ENCODE data around the gene KAZN. TPM values are rescaled to one million over a fixed set of nuclear protein-coding genes. Genes with fewer than 3 reads are reported as not detected.

Gene KAZN
- polyA plus RNA-seq, 1 of the 3 experiments (the other 2 are of a cell fraction): 6.8 TPM

GRCh38 chr1:14994148-14994547 lies 395.7 kb downstream of the KAZN start (continued):
- TF ChIP-seq, protein P1, sequence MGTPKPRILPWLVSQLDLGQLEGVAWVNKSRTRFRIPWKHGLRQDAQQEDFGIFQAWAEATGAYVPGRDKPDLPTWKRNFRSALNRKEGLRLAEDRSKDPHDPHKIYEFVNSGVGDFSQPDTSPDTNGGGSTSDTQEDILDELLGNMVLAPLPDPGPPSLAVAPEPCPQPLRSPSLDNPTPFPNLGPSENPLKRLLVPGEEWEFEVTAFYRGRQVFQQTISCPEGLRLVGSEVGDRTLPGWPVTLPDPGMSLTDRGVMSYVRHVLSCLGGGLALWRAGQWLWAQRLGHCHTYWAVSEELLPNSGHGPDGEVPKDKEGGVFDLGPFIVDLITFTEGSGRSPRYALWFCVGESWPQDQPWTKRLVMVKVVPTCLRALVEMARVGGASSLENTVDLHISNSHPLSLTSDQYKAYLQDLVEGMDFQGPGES (IDR thresholded peaks at IDR 0.05; ENCODE audit: low read depth, low read length): no peak
- TF ChIP-seq NFIC (IDR thresholded peaks at IDR 0.05; ENCODE audit: borderline replicate concordance) (no peak), FOXM1 (IDR thresholded peaks at IDR 0.05; ENCODE audit: low read depth) (no peak), MAX (IDR thresholded peaks at IDR 0.05; ENCODE audit: low read depth) (no peak), CHD2 (IDR thresholded peaks at IDR 0.05; ENCODE audit: low read length, partially characterized antibody) (no peak), GABPA (IDR thresholded peaks at IDR 0.05; ENCODE audit: low read depth) (no peak), TAF1 (IDR thresholded peaks at IDR 0.05; ENCODE audit: borderline replicate concordance, low read depth, low read length) (no peak), RXRA (IDR thresholded peaks at IDR 0.05; ENCODE audit: borderline replicate concordance, low read depth) (no peak), NRF1 (IDR thresholded peaks at IDR 0.05; ENCODE audit: low read depth, low read length) (no peak)
- TF ChIP-seq, protein P2, sequence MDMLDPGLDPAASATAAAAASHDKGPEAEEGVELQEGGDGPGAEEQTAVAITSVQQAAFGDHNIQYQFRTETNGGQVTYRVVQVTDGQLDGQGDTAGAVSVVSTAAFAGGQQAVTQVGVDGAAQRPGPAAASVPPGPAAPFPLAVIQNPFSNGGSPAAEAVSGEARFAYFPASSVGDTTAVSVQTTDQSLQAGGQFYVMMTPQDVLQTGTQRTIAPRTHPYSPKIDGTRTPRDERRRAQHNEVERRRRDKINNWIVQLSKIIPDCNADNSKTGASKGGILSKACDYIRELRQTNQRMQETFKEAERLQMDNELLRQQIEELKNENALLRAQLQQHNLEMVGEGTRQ (IDR thresholded peaks at IDR 0.05; ENCODE audit: borderline replicate concordance, low read depth, low read length): no peak

DNA sequence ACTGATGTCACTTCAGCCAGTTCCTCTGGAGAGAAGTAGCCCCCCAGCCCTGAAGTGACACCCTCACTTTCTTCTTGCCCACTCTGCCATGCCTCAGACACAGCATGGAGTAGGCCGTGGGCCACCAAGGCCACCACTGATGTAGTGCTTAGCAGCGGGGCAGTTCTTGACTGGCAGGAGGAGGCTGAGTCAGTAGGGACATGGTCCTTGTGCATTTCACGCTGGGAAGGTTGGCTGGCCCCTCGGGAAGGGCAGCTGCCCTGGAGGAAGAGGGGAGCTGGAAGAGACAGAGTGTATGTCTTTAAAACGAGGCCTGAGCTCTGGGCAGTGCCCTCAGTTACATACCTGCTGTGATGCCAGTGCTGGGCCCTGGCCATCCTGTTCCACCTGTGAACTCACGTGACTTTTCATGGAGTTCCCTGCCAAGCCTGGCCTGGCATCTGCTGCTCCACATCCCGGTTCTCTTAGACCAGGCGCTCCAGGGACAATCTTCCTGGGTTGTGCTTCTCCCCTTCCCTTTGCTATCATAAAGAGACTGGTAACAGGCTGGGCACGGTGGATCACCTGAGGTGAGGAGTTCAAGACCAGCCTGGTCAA lies 396.5 kb downstream of the KAZN start:
- peaks cover 20% of the 10 kb centered on the region for H3F3A ChIP-seq (replicated peaks; ENCODE audit: insufficient read depth)
- DNase-seq: no peak
- no peak overlapping the region for H2AFZ ChIP-seq (ENCODE audit: low read depth)
- peak overlapping the region in 1 of 2 experiments; percentile 73; a peak in 1 of 4 replicates for H3K27ac ChIP-seq (ENCODE audit: low read depth in 2 of 2, low read length in 1 of 2)
- no peaks in the 10 kb centered on the region for H3K9me3 ChIP-seq
- H3K36me3 ChIP-seq (replicated peaks in 1 of 2; ENCODE audit: control insufficient read depth in 1 of 2, insufficient read depth in 2 of 2, low read length in 1 of 2): no peaks in the 10 kb centered on the region
- H4K20me1 ChIP-seq (ENCODE audit: insufficient read depth): no peaks in the 10 kb centered on the region
- H3K9me2 ChIP-seq: no peaks in the 10 kb centered on the region
- no peak overlapping the region for H3K4me2 ChIP-seq
- POLR2A ChIA-PET: no interaction called here
- H3K79me2 ChIP-seq (ENCODE audit: insufficient read depth): peaks cover 62% of the 10 kb centered on the region; the same call in 1 of the 2 replicates
- H3K4me1 ChIP-seq (ENCODE audit: control insufficient read depth in 1 of 2, insufficient read depth in 2 of 2, low read depth in 1 of 2, low read length in 1 of 2): peaks cover 10 to 22% of the 10 kb centered on the region in 2 experiments; a peak in 2 of 4 replicates
- WGBS (ENCODE audit: low lambda C conversion rate): 97% methylated on average over 8 of the region's 9 CpGs
- H3K9ac ChIP-seq: no peak overlapping the region
- CTCF ChIA-PET: no interaction called here
- TF ChIP-seq RCOR1 (IDR thresholded peaks at IDR 0.05; ENCODE audit: low read length): no peak
- no peak overlapping the region for H3K4me3 ChIP-seq (ENCODE audit: low read depth in 2 of 2, low read length in 1 of 2)
- H3K27me3 ChIP-seq (ENCODE audit: insufficient read depth): no peaks in the 10 kb centered on the region
